Activated CD4-positive, alpha-beta T cell treated with anti-CD3 and anti-CD28 coated beads for 1 hour (primary cell): ENCODE data around the gene SND1.

Experiments
- DNase-seq: peaks from one replicate; pipeline ENCODE4 v3.0.0-alpha.2; 2020

SND1 gene

GRCh38 chr7:127913686-127914085, 261.7 kb downstream of the SND1 start:
- no peak for DNase-seq

GRCh38 chr7:127914693-127915092, 262.7 kb downstream of the SND1 start:
- no peak for DNase-seq

- DNase-seq: no peak
Measured at GRCh38 chr7:127916735-127917134, 264.7 kb downstream of the SND1 start.

- DNase-seq: no peak
Measured at GRCh38 chr7:127918130-127918529, 266.1 kb downstream of the SND1 start.

DNA sequence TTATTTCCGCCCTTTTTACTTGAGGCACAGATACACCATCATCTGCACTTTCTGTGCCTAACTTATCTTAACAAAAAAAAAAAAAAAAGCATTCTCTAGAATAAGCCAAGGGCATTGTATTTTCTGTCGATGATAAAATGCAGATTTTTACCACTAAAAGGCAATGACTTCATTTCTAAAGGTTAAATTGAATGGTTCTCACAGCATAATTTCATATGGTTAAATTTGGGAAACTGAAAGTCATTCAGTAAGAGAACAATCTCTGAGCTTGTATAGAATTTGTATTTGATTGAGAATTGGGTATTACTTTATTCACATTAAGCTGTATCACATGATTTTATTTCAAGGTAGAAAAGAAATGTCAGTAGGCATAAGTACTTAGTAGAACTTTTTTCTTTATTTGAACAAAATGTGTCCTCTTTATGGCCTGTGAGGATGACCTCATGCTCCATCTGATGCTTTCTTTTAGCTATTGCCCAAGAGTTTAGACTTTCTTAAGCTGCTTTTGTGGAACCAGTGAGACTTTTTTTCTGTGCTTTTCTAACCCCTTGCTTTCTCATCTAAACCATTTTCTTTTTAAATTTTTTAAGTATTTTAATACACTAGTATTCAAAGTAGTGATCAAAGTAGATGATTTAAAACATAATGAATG, 268.9 kb downstream of the SND1 start:
- DNase-seq: no peak

DNA sequence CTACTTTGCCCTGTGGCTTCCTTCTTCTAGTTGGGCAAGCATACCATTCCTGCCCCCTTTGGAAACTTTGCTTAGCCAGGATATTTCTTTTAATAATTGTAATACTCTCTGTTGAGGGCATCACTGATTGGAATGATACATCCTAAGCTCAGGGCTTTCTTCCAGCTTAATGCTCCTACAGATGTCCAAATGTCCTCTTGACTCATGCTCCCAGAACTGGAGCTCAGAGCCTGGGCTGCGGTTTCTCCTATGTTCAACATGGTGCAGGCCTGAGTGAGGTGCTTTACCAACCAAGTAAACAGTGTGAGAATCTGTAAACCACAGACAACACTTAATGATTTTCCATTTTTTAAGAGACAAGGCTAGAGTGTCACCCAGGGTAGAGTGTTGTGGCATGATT, 270.7 kb downstream of the SND1 start:
- DNase-seq: no peak

GRCh38 chr7:127924874-127925273, 272.9 kb downstream of the SND1 start:
- DNase-seq: no peak

- no peak for DNase-seq
Measured at GRCh38 chr7:127927348-127927696, 275.3 kb downstream of the SND1 start.

DNA sequence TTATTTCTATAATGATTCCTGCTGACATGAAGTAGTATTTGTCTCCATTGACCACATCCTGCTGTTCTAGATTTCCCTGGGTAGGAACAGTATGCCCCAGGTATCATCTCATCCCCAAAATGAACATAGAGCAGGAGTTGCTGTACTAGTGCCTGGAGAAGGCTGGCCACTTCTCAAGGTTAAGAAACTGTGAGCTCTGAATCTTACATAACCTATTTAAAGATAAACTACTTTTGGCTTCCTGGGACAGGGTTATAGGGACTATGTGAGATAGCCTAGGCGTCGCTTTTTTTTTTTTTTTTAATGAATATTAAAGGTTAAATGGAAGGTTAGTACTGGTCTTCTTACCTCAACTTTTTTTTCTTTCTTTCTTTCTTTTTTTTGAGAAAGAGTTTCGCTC, 276.2 kb downstream of the SND1 start:
- no peak for DNase-seq

DNA sequence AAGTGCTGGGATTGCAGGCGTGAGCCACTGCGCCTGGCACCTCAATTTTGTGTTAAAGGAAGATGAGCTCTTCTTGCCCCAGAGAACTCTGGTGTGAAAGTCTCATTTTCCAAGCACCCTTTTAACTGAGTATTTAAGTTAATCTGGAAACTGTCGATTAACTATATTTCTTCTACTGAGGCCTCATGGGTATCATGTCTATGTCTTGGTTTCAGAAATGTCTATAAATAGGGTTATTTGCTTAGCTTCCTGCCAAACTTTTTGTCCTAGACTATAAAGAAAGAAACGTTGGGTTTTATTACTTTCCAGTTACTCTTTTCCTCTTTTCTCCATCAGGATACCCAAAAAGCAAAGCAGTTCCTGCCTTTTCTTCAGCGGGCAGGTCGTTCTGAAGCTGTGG, 276.9 kb downstream of the SND1 start:
- DNase-seq: no peak

DNA sequence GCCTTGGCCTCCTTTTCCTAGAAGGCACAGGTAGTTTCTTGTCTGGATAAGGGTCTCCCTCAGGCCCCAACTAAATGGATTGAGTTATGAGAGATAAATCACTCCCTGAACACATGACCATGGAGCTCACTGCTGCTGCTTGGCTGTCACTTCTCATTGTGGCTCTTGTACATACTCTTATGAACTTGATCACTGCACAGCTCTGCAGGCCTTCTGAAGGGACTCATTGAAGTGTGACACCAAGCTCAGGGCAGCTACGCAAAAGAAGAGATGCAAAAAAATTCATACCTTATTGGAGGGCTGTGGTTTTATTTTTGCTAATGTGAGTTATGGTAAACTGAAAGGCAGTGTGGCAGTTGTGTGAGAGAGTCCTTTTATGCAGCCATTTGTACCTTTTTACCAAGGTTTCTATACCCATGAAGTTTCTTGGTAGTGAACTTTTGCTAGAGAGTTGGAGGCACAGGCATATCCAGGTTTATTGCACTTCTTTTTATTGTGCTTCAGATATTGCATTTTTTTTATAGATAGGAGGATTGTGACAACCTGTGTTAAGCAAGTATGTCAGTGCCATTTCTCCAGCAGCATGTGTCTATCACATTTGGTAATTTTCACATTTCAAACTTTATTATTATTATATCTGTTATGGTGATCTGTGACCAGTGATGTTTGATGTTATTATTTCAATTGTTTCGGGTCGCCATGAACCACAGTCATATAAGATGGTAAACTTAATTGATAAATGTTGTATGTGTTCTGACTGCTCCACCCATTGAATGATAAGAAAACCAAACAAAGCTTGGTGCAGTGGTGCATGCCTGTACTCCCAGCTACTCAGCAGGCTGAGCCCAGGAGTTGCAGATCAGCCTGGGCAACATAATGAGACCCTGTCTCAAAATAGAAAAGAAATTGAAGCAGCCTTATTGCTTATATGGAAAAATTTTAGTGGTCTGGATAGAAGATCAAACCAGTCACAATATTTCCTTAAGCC, 278.6 kb downstream of the SND1 start:
- DNase-seq: no peak

- no peak for DNase-seq
Measured at GRCh38 chr7:127932076-127932475, 280.1 kb downstream of the SND1 start.

GRCh38 chr7:127932496-127932895, 280.5 kb downstream of the SND1 start:
- DNase-seq: no peak

GRCh38 chr7:127933146-127933545, 281.2 kb downstream of the SND1 start:
- DNase-seq: no peak

- DNase-seq: no peak
Measured at GRCh38 chr7:127934711-127935110, 282.7 kb downstream of the SND1 start.

- no peak for DNase-seq
Measured at GRCh38 chr7:127935847-127936376, 283.9 kb downstream of the SND1 start.

GRCh38 chr7:127937066-127937680, 285.2 kb downstream of the SND1 start:
- DNase-seq: no peak

- DNase-seq: no peak
Measured at GRCh38 chr7:127938588-127938987, 286.6 kb downstream of the SND1 start.

DNA sequence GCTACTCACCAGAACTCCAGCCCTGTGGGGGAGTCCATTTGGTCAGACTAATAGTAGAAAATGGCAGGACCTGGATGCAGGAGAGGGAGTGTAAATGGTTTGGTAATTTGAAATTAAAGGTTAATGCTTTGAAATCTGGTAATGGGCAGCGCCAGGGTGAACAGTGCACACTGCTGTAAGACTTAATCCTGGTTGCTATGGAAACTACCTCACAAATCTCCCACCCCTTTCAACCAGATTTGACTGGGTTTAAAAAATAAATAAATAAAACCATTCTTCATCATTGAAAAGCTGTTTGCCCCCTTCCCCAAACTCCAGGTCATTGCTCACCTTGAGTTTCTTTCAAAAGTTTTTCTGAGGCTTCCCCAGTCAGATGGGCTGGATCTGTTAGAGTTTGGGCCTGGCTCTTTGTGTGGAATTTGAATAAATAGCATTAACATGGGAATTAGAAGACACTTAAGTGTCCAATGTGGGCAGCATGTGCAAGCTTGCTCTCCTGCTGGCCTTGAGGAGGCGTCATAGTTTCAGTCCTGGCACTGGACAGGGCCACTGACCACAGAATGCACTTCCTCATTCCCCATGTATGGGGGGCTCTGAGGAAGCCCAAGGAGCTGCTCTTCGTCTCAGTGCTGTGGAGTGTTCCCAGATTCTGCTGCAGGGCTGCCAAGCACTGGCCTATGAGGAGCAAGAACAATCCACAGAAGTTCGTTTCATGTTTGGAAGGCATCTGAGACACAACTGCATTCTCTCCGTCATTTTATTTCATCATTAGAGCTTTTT, 288.6 kb downstream of the SND1 start:
- no peak for DNase-seq

DNA sequence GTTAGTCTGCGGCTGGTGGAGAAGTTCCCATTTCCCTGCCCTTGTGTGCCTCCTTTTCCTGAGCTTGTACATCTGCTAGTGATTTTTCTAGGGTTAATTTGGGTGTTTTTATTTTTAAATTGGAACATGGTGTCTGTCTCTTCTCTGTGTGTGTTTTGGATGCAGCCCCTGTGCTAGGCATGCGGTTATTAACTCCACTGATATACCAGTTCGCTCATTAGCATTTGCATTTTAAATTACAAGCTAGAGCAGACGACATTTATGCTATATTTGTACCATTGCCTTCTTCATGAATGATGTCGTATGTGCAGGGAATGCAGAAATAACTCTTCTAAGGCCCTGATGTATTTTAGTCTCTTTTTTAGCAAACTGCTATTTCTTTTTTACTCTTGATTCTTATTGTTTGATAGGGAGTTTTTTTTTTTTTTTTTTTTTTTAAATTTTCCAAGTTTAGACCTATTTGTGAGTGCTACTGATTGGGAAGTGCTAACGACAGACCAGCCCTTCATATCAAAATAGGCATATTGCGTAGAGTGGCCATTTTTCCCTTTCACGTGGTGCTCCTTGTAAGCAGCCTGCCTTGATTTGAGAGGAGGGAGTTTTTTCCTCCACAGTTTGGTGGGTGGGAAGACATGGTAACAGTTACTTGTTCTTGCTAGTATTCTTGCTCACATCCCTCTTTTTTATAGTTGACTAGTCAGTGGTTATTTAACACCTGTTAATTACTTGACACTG, 289.6 kb downstream of the SND1 start:
- no peak for DNase-seq

GRCh38 chr7:127943541-127944521, 291.8 kb downstream of the SND1 start:
- DNase-seq: no peak
